Measurements from ENCODE around the gene MMP17.

DNA sequence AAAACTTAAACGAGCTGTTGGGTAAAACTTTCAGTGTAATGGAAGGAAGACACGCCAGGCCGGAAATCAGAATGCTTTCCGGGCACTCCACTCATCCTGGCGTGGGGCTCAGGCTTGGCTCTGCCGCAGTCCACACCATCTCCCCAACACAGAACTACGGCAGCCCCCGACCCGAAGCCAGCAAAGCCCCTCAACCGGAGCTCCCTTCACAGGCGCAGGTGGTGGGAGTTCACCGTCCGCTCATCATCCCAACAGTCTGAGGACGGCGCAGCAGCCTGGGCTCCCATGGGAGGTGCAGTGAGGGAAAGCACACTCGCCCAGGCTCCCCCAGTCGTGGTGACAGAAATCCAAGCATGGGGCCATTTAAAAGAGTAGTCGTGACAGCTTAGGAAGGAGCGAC, 11.0 kb upstream of the MMP17 start:
- no peak for TF ChIP-seq MEF2A (IDR thresholded peaks at IDR 0.05; ENCODE audit: borderline replicate concordance, low read depth)
- TF ChIP-seq, protein P1, sequence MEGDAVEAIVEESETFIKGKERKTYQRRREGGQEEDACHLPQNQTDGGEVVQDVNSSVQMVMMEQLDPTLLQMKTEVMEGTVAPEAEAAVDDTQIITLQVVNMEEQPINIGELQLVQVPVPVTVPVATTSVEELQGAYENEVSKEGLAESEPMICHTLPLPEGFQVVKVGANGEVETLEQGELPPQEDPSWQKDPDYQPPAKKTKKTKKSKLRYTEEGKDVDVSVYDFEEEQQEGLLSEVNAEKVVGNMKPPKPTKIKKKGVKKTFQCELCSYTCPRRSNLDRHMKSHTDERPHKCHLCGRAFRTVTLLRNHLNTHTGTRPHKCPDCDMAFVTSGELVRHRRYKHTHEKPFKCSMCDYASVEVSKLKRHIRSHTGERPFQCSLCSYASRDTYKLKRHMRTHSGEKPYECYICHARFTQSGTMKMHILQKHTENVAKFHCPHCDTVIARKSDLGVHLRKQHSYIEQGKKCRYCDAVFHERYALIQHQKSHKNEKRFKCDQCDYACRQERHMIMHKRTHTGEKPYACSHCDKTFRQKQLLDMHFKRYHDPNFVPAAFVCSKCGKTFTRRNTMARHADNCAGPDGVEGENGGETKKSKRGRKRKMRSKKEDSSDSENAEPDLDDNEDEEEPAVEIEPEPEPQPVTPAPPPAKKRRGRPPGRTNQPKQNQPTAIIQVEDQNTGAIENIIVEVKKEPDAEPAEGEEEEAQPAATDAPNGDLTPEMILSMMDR (IDR thresholded peaks at IDR 0.05): no peak
- TF ChIP-seq POLR2AphosphoS5 (IDR thresholded peaks at IDR 0.05; ENCODE audit: low read depth, low read length): no peak
- no peak for TF ChIP-seq FOXJ3 (CRISPR knock-in tag; IDR thresholded peaks at IDR 0.05)
- no peak for TF ChIP-seq SIN3A (IDR thresholded peaks at IDR 0.05; ENCODE audit: borderline replicate concordance, low read depth, low read length)
- no peak for TF ChIP-seq EP300 (IDR thresholded peaks at IDR 0.05; ENCODE audit: borderline replicate concordance in 1 of 2, low read depth in 1 of 2, low read length in 1 of 2)
- TF ChIP-seq, protein P2, sequence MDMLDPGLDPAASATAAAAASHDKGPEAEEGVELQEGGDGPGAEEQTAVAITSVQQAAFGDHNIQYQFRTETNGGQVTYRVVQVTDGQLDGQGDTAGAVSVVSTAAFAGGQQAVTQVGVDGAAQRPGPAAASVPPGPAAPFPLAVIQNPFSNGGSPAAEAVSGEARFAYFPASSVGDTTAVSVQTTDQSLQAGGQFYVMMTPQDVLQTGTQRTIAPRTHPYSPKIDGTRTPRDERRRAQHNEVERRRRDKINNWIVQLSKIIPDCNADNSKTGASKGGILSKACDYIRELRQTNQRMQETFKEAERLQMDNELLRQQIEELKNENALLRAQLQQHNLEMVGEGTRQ (IDR thresholded peaks at IDR 0.05; ENCODE audit: borderline replicate concordance, low read depth, low read length): no peak
- no peak for TF ChIP-seq NFIC (IDR thresholded peaks at IDR 0.05; ENCODE audit: borderline replicate concordance)
